HG03571 (cell line): ENCODE results near the gene PARD6B.

Experiments used
- ATAC-seq: cut with Tn5 transposase; IDR thresholded peaks from one replicate; pipeline ENCODE4 v1.9.1; 2021; ENCODE audit not compliant: unreplicated experiment

Gene PARD6B

GRCh38 chr20:50721881-50722281, 9.5 kb upstream of the PARD6B start:
- ATAC-seq: no peak

- no peak for ATAC-seq
Measured at GRCh38 chr20:50722424-50723155, 8.8 kb upstream of the PARD6B start.

DNA sequence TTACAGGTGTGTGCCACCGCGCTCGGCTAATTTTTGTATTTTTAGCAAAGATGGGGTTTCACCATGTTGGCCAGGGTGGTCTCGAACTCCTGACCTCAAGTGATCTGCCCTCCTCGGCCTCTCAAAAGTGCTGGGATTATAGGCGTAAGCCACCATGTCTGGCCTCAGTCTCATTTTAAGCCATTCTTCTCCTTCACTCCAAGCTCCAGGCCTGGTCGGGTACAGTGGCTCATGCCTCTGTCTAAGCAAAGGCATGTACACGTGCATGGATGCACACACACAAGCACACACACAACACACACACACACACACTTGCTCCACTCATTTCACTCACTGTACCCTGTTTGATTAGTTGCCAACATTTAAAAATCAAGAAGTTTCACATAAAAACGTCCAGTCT, 7.7 kb upstream of the PARD6B start:
- no peak for ATAC-seq

GRCh38 chr20:50724112-50724725, 7.2 kb upstream of the PARD6B start:
- no peak for ATAC-seq

DNA sequence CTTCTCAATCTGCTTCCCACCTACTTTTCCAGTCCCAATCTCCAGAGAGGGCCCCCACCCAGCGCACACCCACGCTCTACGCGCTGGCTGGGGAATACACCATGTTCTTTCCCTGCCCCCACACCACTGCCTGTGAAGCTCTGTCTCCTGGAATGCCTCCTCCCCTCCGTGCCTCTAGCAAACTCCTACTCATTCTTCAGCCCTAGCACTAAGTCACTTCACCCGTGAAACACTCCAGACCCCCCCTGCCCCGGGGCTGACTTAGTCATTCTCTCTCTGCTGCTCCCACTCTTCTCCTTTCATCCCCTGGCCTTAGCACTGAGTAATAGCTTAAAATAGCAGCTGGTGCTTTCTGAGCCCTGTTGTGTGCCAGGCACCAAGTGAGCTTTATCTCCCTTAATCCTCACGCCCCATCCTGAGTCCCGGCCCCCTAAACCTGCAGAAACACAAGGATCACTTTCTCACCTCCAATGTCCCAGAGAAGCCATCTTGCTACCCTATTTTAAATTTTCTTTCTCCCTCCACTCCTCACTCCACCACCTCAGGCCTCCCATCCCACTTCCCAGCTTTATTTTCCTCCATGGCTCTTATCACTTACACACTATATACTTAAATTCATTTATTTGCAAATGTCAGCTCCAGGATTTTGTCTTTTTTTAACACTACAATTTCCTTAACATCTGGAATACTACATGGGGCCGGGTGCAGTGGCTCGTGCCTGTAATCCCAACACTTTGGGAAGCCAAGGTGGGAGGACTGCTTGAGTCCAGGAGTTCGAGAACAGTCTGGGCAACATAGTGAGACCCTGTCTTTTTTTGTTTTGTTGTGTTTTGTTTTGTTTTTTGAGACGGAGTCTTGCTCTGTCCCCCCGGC, 6.3 kb upstream of the PARD6B start:
- ATAC-seq: no peak

DNA sequence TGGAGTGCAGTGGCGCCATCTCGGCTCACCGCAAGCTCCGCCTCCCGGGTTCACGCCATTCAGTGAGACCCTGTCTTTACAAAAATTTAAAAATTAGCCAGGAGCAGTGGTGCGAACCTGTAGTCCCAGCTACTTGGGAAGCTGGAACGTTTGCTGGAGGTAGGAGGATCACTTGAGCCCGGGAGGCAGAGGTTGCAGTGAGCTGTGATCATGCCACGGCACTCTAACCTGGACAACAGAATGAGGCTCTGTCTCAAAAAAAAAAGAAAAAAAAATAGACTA, 5.7 kb upstream of the PARD6B start:
- ATAC-seq: no peak

DNA sequence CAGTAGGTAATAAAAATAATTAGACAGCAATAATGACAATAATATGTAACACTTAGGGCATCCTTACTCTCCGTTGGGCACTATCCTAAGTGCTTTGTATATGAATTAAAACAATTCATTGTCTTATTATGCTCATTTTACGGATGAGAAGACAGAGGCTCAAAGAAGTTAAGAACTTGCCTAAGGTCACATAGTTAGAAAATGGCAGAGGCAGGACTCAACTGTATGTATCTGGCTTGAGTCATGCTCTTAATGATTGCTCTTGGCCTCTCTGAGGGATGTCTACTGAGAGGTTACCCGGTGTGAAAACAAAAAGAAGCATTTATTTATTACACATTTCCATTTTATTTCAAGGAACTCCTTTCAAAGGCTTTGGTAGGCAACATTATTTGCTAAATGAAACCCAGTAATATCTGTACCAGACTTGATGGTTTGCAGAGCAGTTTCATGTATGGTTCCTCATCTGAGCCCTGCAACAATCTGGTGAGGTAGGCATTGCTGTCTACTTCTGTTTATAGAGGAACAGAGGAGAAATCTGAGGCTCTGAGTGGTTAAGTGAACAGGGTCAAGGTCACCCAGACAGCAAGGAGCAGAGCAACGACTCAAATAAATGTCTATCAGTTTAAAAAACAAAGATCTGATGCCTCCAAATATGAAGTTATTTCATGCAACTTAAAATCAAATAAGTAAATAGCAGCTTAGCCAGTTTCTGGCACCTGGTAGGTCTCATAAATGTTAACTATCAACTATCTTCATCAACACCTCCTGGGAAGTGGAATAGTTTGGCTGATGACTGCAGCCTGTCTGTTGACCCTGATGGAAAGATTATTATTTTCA, 4.2 kb upstream of the PARD6B start:
- no peak for ATAC-seq

DNA sequence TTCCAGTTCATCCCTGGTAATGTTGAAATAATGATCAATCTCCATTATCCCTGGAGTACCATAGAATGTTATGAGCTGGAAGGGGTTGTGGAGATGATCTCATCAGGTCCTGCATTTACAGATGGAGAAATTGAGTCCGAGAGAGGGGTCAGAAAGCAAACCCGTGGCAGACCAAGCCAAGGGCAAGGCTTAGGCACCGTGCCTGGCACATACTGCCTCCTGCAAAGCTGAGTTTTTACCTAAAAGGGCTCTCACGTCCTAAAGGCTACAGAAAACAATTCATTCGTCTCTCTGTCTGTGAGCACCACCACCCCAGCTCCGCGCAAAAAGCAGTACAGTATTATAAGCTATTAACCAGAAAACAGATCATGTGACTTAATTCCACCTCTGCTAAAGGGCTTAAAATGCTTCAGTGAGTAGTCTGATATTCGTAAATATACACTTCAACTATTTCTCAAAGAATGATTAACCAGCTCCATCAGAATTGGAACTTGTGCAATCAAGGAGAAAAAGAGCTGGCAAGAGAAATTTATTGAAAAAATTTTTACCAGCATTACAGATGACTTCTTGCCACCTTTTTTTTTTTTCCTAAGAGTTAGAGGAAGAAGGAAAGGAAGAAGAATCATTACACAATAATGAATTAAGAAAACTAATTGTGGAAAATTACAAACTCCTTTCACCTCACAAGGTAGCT, 3.4 kb upstream of the PARD6B start:
- ATAC-seq: no peak

GRCh38 chr20:50728486-50728980, 2.8 kb upstream of the PARD6B start:
- no peak for ATAC-seq

DNA sequence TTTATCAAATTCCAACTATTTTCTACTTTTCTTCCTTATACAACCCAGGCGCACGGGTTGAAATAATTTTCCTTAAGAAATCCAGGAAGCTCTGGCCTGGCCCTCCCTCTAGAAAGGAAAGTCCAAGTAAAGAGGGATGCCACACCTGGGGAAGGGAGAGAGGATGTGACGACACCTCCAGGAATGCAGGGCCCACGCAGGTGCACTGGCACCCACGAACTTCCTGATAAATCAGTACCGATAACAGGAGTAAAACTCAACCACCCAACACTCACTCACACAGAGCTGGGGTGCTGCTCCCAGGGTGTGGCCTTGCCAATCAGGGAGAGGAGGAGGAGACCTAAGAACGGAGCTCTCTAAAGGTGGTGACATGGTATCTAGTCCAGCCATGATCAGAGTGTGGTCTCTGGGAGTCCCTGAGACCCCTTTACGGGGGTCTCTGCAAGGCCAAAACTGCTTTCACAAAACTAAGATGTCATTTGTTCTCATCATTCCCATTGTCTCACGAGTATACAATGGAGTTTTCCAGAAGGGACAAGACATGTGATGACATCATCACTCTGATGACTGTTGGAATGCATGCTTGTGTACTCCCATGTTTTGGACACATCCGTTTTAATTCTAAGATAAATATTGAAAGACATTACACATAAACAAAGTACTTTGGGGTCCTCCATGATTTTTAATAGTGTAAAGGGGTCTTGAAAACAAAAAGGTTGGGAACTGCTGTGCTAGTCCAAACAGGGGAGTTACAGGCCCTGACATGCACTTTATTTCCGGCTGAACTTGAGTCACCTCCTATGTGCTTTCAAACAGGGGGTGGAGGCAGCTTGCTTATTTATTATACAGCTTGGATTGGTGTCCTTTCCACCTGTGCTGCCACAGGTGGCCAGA, 2.2 kb upstream of the PARD6B start:
- no peak for ATAC-seq

DNA sequence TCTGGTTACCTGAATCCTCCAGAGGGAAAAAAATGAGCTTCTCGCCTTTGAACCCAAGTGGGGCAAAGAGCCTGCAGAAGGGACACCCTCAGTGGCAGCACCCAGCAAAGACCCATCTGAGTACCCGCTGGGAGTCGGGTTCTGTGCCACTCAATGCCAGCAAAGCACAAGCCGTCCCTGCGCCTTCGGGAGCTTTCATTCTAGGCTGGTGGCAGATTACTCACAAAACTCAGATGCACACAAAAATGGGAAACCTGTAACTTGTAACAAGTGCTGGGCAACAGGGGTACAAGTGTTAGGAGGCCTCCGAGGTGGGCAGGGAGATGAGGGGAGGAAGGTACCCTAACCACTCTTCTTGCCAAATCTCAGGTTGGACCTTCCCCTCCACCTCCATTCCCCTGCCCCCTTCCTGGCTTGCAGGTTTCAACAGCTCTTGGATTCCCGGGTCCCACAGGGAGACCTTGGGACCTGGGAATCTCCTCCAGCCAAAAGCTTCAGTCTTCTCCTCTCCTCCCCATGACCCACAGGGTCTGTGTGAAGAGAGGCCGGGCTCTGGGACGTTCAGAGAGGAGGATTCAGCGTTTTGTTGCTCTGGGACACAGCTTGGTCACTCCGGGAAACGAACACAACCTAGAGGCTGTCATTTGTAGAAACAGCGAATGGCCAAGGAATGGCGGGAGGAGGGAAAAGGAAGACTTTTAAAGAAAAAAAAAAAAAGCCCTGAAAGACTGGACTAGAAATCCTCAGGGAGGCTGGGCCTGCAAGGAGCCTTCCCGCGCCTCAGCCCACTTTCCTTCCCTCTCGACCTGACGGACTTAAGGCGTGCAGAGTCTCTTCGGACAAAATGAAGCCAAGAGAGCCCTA, 1.2 kb upstream of the PARD6B start:
- no peak for ATAC-seq

DNA sequence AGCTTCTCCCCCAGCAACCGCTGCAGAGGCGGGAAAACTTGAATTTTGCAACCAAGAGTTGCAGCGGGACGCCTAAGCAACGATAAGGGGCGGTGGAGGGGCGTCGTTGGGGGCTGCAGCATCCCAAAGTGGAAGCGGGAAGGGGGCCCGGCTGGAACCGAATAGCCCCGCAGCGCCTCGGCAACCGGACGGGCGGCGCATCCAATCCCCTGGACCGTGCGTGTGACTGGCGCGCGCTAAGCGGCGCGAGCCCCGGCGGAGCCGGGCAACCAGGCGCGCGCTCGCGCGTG, 670 bp upstream of the PARD6B start:
- ATAC-seq: no peak

DNA sequence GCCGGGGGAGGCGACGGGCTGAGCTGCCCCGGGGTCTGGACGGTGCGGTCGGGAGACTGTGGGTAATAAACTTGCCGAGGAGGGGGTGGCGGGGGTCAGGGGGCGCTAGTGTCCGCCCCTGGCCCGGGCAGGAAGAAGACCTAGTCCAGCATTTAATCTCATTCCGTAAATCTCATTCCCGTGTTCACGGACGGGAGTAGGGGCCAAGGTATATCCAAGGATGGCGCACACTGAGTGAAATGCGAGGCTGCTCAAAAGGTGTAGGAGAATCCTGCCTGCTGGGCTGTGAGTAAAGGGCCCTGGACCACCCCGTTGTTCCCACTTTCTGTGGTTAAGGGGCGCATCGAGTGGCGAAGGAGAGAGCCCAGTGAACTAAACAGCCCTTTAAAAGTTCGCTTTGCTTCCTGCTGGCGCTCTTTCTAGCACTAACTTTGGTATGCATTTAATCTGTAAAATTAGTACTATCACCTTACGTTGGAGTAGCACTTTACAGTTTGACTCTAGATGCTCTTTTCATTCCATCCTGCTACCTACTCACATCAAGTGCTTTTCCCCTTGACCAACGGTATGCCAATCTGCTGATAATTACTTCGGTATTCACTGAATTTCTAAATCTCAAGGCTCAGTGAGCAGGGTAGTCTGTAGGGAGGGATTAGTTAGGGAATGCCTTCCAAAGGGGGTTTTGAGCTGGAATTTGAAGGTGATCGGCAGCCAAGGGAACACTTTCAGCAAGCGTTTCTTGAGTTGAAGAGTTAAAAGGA, 730 bp downstream of the PARD6B start:
- no peak for ATAC-seq

DNA sequence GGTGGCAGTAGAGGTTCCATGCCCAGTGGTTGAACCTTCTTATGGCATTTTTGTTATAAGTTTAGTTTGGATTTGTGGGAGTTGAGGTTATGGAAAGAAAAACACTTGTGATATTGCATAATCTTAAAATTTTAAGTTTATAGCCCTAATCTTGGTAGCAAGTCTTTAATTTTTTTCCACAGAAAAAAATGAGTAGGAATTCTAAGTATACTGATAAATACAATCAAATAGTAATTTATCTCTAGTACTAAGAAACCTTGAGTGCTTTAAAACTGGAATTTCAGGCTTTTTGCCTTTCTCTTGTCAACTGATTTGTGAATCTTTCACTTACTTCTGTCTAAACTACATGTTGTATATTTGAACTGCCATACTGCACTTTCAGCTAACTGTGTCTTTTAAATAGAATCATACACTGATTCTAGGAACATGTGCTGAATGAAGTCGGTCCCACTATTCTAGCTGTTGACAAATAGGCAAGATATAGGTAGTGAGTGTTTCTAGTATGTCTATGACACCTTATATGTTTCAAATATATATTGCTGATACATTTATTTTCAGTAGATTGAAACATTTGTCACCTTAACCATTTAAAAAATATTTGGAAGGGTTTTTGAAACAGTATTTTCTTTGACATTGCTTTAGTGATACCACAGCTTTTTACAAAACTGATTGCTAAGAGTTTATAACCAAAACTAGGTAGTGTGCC, 2.4 kb downstream of the PARD6B start:
- no peak for ATAC-seq

DNA sequence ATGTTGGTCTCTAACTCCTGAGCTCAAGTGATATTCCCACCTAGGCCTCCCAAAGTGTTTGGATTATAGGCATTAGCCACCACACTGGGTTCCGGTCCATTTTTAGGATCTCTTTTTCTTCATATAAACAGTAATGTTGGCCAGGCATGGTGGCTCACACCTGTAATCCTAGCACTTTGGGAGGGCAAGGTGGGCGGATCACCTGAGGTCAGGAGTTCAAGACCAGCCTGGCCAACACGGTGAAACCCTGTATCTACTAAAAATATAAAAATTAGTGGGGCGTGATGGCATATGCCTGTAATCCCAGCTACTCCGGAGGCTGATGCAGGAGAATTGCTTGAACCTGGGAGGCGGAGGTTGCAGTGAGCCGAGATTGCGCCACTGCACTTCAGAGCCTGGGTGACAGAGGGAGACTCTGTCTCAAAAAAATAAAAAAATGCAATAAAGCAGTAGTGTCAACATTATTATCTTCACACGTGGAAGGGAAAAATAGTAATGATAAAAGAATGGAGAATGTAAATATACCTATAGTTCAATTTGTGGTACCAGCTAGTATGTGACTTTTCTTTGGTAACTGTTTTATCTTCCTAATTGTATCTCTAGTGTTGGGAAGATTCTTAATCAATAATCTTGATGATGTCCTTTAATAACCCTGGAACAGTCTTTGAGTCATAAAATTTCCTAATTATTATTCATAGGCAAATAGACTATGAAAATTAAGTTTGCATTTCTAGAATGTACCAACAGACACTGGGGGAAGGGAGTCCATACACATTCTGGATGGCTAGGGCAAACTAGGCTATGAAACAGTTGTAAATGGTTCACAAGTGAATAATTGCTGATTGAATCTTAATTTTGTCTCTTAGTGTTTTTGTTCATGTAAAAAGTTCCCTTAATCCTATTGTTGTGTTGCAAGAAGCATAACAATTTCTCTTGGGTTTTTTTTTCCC, 3.6 kb downstream of the PARD6B start:
- ATAC-seq: no peak

- no peak for ATAC-seq
Measured at GRCh38 chr20:50735813-50736212, 4.4 kb downstream of the PARD6B start.
